ENCODE results near the gene PACSIN2.
"Not testable (repeated sequence)": the region's sequence is repeated elsewhere in the genome, so short reads cannot be mapped to it uniquely, and the experiment has no call there.

PACSIN2 gene

DNA sequence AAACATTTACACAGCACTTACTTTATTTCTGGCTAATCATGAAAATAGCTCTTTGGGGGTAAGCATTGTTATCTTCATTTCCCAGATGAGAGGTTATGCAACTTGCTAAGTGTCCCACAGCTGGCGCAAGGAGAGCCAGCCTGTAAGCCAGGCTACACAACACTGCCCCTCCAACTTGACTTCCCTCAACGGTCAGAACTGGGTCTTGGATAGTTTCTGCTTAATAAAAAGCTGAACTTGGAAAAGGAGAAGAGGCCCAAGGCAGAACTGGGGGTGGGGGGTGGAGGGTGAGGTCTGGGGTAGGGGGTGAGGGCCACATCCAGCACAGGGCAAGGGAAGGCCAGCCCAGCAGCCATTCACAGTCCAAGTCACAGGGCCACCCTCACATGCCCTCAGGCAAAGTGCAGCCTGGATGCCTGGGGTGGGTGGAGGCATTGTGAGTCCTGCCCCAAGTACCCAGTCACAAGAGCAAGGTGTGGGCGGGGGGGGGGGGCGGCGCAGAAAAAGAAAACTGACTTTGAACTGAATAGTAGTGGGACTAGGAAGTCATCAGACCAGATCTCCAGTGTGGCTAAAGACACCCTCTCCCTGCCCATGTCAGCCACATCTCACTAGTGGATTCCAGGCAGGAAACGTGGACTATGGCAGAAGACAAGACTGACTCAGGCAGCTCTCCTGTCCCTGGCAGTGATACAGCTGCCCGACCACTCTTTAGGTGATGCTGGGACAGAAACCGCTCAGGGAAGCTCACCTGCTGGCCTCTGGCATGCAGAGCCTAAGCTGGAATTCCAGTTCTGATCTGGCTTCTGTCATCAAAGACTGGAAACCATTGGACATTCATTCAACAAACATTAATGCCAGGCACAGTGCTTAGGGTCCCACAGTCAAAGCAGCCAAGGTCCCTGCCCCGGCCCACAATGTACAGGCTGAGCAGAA, 52.4 kb downstream of the PACSIN2 start:
- no peak for DNase-seq

DNA sequence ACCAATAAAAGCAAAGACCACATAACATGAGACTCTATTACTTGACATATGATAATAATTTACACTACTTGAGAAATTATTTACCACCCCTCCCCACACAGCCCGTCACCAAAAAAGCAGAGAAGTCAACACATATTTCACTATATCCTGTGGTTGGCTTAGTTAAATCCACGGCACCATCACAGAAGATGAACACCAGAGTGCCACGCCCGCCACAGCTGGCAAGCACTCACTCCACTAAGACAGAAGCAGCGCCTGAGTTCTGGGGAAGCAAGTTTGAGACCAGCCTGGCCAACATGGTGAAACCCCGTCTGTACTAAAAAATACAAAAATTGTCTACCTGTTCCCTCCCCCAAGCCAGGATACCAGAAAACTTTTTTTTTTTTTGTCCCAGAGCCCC, 53.1 kb downstream of the PACSIN2 start:
- DNase-seq: no peak

DNA sequence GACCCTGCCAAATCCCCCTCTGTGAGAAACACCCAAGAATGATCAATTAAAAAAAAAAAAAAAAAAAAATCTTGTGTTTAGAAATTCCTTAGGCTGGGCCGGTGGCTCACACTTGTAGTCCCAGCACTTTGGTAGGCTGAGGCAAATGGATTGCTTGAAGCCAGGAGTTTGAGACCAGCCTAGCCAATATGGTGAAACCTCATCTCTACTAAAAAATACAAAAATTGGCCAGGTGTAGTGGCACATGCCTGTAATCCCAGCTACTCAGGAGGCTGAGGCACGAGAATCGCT, 53.6 kb downstream of the PACSIN2 start:
- DNase-seq: not testable (repeated sequence)

DNA sequence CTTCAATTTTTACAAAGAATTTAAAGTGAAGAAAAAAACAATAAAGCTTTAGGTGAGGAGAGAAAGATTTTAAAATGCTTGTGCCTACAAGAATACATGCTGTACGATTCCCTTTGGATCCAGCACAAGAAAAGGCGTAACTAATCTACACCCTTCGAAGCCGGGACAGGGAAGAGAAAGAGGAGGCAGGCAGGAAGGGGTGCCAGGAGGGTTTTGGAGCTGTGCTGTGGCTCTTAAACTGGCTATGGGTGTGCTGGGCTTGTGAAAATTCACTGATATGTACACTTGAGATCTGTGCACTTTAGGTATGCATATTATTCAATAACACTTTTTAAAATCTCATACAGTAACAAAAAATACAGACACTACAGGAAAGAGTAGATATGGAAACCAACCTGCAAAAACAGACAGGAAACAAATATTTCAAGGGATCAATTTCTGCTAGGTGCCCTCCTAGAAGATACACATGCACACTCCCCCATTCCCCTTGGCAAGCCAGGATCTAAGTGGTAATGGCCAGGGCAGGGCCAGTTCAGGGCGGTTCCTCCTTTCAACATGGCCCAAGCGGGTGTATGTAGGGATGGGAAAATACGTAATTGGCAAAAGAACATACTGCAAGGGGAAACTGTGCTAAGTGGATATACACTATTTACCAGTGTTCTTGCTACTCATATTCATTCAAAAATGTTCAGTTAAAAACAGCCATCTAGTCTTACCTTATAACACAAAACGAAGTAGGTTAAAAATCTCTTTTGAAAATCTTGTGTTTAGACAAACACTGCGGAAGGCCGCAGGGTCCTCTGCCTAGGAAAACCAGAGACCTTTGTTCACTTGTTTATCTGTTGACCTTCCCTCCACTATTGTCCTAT, 54.2 kb downstream of the PACSIN2 start:
- no peak for DNase-seq

DNA sequence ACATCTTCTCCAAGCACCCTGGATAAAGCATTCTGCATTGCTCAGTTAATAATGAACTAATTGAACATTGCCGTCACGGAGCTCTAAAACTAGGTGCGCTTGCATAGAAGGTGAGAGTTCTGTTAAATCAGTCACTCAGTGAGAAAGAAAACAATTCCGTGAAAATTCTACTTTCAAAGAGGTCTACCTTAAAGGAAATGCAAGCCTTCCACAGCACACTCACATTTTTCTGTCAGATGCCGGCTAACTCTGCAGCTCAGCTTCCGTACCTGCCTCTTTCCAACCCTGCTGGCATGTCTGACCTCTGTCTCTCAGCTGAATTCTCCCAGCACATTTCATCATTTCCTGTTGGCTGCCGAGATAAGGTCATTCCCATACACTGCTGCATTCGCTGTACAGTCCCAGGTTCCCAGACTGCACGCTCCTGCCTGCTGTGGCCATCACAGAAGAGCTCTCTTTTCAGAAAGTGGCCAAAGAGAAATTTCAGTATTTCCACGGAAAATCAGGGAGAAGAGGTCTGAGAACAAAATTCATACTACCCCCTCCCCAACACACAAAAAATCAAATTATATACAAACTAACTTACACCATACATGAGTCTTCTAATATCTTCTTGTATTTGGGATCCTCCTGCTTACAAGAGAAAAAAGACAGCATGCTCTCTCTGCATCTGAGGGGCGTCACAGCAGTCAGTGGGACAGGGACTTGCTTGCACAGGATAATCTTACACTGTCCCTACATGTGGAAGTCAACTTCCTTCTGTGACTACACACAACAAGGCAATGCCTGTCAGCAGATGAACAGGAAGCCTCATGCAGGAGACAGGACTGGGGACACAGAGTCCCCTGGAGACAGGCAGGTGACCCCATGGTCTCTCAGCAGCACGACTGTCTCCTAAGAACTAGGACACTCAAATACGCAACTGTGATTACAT, 55.1 kb downstream of the PACSIN2 start:
- DNase-seq: no peak

DNA sequence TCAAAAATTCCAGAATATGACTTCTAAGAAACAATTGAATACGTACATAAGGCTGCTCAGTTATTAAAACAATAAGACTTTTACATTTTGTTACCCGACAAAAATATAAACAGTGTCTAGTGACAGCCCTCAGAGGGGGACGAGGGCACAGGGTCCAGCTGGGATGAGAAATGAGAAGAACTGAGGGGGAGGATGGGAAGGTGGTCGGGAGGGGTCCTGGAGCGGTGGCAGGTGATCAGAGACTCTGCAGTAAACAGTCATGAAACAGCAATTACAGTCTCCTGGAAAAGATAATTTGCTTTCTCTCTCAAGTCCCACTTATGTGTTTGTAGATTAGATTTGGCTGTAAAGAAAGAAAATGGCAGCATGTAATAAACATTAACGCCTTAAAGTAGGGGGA, 56.0 kb downstream of the PACSIN2 start:
- no peak for DNase-seq

DNA sequence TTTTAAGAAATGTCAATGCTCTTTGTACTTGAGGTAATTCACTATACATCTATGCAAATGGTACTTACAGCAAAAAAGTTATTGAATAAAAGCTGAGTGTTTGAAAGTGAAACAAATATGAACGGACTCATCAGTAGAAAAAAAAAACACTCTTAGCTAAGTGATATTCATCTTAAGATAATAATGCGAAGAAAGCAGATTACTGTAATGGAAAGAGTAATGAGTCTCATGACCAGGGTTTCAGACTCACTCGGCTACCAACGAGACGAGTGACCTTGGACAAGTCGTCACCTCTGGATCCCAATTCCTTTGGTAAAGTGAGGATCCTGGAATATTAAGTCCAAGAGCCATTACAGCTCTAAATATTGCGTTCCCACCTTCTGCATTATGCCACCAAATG, 57.0 kb downstream of the PACSIN2 start:
- no peak for DNase-seq

DNA sequence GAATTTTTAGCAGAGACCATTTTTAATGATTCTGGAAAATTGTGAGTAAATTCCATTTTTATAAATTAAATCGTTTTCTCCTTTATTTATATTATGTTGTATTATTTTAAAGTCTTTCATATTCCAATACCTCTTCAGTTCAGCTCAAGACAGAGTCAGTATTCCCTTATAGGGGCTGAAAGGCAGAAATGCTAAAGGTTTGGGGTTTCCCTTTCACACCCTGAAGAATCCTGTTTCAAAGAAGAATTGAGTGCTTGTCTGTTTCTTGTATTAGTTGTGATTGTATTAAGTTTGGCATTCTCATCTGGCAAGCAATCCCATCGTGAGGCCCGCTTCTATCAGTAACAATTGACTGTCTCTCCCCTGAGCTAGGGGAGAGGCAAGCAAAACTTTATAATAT, 57.4 kb downstream of the PACSIN2 start:
- DNase-seq: no peak

DNA sequence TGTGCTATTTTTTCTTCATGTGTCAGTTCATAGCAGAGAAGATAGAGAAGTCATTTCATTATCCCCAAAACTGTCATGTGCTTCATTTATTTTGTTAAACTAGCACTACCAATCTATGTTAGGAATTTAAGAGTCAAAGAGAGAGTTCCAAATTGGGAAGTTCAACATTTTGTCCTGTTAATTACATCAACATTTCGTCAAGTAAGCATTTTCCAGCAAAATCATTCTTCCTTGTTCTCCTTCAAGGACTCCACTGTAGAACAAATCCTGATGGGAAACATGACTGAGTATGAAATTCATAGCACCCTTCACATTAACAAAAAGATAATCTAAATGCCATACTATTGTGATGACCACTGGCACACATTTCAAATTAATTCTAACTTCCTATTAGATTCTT, 59.1 kb downstream of the PACSIN2 start:
- no peak for DNase-seq

DNA sequence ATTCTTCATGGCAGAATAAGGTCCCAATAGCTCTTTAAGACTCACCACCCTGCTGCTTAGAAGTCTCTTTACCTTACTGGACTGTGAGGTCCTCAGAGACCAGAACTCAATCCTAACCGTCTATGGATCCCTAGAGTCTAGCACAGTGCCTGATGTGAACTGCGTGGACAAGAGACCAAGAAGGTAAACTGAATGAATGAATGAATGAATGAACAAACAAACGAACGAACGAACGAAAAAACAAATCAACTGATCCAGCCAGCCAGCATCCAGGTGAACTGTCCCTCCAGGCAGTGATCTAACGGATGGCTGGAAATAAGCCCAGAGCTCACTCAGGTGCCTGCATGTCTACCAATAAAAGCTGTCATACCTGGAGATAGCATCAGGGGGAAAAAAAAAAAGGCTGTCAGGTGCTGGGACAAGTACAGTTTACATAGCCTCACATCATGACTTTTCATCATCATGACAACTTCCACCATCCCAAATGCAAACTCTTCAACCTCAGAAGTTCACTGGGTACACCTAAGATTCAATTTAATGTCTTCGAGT, 59.8 kb downstream of the PACSIN2 start:
- DNase-seq: no peak

DNA sequence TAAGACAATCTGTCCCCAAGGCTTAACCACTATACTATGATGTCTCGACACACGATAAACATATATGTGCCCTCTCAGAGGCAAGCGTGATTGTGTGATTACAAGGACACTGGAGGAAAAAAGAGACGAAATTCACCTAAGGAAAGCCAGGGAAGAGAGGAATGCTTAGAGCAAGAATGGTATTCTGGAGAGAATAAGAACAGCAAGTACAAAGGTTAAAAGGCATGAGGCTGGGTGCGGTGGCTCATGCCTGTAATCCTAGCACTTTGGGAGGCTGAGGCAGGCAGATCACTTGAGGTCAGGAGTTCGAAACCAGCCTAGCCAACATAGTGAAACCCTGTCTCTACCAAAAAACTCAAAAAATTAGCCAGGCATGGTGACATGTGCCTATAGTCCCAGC, 61.2 kb downstream of the PACSIN2 start:
- not testable (repeated sequence) for DNase-seq

DNA sequence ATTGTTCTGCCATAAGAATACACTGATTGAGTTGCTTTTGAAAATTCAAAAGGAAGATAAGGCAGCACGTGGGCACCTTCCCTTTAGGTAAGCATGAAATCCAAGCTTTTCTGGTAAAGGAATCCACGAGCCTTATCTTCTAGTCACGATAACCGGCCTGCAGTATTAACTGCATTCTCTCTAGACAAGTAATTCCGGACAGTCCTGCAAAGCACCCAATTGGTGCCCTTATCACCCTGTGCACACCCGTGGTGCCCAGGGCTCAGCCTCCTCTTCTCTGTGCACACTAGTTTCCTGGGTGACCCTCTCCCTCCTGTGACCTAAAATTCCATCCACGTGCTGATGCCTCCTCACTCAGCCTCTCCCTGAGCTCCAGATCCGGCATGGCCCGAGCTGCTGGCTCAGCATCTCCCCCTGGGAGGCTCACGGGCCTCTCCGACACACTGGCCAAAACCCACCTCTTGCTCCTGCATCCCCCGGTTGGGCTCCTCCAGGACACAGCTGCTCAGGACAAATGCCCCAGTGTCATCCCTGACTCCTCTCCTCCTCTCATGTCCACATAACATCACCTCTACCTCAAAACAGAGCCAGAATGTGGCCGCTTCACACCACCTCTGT, 63.7 kb downstream of the PACSIN2 start:
- no peak for DNase-seq

DNA sequence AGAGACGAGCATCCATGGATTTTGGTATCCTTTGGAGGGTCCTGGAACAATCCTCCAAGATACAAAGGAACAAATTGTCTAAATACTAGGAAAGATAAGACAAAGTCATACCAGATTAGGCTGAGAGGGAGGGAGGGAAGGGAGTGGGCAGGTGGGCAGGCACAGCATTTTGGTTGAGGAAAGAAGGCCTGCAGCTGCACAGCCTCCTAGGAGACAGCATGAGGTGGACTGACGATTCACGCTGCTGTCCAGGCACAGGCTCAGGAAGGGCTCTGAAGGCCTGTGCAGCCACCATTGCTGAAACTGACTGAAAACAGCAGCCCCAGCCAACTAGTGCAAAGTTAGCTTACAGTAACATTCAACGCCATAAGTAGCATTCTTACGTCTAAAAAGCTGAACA, 64.7 kb downstream of the PACSIN2 start:
- DNase-seq: no peak

DNA sequence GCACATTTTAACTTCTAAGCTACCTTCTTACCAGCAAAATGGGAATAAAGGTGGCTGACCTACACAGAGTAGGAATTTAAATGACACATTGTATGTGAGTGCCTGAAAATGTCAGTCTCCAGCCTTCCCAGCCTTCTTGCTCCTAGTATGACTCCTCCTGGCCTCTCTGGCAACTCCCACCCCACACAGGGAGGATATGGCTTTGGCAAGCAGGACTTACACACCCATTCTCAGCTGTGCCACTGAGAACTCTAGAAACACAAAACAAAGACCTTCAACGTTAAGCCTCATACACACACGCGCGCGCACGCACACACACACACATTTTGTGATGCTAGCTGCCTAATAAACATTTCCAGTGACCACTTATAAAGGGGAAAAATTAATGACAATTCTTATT, 65.8 kb downstream of the PACSIN2 start:
- DNase-seq: no peak

DNA sequence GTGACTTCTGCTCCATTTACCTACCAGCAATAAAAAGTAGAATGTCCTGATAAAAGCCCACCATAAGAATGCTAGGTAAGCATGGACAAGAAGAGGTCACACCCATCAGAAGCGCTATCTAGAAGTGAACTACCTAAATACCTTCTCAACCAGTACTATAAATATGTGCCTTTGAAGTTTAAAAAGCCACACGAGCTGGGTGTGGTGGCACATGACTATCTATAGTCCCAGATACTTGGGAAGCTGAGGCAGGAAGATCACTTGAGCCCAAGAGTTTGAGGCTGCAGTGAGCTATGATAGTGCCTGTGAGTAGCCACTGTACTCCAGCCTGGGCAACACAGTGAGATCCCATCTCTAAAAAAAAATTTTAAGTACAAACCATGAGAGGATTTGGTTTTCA, 66.7 kb downstream of the PACSIN2 start:
- no peak for DNase-seq

DNA sequence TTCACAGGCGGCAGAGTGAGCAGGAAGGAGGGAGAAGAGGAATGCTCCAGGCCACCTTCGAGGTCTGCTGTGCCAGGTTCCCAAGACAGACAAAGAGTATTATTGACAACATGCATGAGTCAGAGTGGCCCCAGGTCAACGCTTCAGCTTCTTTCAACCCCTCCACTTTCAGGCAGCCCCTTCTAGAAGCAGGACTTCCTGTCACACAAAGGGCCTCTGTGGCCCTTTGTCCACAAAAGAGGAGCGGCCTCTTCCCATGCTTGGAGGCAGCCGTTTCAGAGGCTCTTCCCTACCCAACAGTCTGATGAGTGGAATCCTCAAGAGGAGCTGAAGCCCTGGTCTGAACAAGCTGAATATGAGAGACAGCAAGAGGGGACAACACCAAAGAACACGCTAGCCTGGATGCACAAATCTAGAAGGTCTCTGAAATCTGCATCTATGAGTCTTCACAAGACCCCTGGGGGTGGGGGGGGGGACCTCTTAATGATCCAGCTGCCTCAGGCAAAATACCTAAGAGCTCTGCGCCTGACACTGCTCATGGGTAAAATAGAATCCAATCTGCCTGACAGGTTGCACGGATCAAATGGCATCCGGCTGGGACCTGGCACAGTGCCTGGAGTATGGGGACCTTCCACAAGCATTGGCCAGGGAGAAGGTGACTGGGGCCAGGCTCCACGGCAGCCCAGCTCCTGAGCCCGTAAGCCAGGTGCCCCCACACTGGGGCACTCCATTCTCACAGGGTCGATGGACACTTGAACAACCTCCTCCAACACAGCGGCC, 67.5 kb downstream of the PACSIN2 start:
- no peak for DNase-seq

DNA sequence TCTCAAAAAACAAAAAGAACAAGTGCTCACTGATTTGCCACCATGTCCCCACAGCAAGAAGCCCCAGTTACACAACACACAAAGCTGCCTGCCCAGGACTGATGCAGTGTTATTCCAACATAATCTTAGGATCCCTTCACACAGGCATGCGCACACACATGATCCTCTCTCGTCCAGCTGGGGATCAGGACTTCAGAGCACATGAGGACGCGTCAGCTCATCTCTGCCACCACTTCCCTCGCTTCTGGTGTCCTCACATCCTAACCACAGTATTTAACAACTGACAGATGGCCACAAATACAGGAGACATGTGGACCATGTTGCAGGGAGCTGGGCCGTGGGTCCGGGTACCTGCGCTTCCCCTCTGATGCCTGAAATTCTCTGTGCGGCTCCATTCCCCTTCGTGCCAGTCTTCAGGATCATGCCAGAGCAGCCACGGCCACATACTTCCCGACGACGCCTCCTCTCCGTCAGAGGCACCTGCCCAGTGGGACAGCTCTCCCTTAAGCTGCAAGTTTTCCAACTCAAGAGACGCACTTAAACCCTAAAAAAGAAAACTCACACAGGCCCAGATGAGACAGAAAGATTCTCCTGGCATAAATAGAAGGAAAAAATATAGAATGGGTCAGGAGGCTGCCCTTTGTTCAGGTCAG, 68.3 kb downstream of the PACSIN2 start:
- DNase-seq: no peak

DNA sequence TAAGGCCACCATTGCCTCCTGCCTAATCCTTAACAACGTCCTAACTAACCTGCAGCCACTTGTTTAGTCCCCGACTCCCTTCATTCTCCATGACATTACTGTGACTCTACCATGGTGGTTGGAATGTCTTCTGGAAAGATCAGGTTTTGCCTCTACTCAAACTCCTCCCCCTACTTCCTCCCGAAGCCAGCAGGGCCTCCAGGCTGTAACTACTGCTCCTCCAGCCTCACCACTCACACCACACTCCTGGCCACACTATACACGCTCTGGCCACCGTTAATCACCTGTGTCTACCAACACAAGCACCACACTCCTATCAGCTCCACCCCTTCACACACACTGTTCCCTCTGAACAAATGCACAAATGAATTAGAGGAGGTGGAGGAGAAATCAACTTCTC, 69.2 kb downstream of the PACSIN2 start:
- DNase-seq: no peak

DNA sequence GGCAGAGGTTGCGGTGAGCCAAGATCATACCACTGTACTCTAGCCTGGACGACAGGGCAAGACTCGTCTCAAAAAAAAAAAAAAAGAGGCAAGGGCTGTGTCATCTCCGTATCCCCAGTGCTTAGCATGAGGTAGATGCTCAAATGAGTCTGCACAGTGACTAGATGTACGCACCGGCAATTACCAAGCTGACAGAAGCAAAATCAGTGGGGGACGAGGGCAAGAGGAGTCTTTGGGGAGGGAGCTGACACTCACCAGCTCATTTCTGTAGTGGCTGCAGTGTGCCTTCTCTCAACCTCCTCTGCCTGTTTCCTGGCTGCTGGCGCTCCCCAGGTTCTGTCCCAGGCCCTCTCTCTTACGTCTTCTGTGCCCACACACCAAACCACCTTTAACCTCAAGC, 69.9 kb downstream of the PACSIN2 start:
- no peak for DNase-seq

DNA sequence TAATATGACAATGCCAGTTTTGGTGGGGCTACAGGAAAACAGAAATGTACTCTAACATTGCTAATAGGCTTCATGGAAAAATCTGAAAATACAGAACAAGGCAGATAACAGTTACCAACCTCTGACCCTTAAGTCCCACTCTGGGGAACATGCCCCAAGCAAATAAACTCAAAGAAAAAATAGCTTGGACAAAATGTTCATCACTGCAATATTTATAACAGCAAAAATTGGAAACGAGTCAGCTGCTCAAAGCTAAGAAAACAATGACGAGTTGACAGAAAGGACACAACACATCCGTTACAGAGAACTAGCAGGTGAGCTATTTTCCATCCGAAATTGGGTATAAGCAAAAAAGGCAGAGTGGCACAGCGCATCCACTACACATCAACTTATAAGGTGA, 70.5 kb downstream of the PACSIN2 start:
- DNase-seq: no peak

DNA sequence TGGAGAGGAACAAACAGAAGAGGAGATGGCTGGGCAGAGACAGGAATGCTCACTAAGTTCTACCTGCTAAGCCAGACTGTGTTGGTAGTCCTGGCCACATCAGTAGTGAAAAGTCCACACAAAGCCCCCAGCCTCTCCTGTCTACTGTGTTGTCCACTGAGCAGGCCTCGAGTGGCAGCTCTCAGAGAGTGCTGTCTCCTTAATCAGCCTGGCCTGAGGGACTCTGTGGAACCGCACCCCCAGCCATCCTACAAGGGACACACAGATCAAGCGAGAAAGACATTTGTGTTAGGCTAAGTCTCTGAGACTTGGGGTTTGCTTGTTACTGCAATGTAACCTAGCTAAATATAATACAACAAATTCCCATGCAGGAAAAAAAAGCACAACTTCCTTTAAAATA, 71.0 kb downstream of the PACSIN2 start:
- no peak for DNase-seq
